ENCODE measurements around the gene NPC1L1.
"Not testable (repeated sequence)": the region's sequence is repeated elsewhere in the genome, so short reads cannot be mapped to it uniquely, and the experiment has no call there.

Gene NPC1L1

GRCh38 chr7:44534501-44534900 lies 6.6 kb downstream of the NPC1L1 start:
- DNase-seq: no peak

- DNase-seq: no peak
Measured at GRCh38 chr7:44534087-44534486, 7.0 kb downstream of the NPC1L1 start.

- no peak for DNase-seq
Measured at GRCh38 chr7:44533301-44534055, 7.7 kb downstream of the NPC1L1 start.

- DNase-seq: no peak
Measured at GRCh38 chr7:44531421-44532380, 9.4 kb downstream of the NPC1L1 start.

GRCh38 chr7:44530990-44531389 lies 10.1 kb downstream of the NPC1L1 start:
- no peak for DNase-seq

- DNase-seq: no peak
Measured at GRCh38 chr7:44524811-44525388, 16.2 kb downstream of the NPC1L1 start.

GRCh38 chr7:44522315-44522714 lies 18.8 kb downstream of the NPC1L1 start:
- DNase-seq: no peak

- no peak for DNase-seq
Measured at GRCh38 chr7:44521347-44522095, 19.6 kb downstream of the NPC1L1 start.

- DNase-seq: no peak
Measured at GRCh38 chr7:44520574-44520973, 20.6 kb downstream of the NPC1L1 start.

GRCh38 chr7:44519546-44519945 lies 21.6 kb downstream of the NPC1L1 start:
- no peak for DNase-seq

GRCh38 chr7:44518761-44519160 lies 22.4 kb downstream of the NPC1L1 start:
- no peak for DNase-seq

- DNase-seq: no peak
Measured at GRCh38 chr7:44517175-44517574, 24.0 kb downstream of the NPC1L1 start.

- DNase-seq: no peak
Measured at GRCh38 chr7:44515590-44516268, 25.4 kb downstream of the NPC1L1 start.

- no peak for DNase-seq
Measured at GRCh38 chr7:44512736-44513135, 28.4 kb downstream of the NPC1L1 start.

GRCh38 chr7:44511863-44512468 lies 29.2 kb downstream of the NPC1L1 start:
- DNase-seq: no peak

- DNase-seq: no peak
Measured at GRCh38 chr7:44511236-44511635, 29.9 kb downstream of the NPC1L1 start.

- DNase-seq: no peak
Measured at GRCh38 chr7:44508328-44509030, 32.7 kb downstream of the NPC1L1 start.

GRCh38 chr7:44506592-44507288 lies 34.4 kb downstream of the NPC1L1 start:
- DNase-seq: not testable (repeated sequence)

- DNase-seq: no peak
Measured at GRCh38 chr7:44505595-44505994, 35.5 kb downstream of the NPC1L1 start.

- no peak for DNase-seq
Measured at GRCh38 chr7:44498230-44498954, 42.7 kb downstream of the NPC1L1 start.
